Measurements from ENCODE around the gene CCDC167.

Gene CCDC167

GRCh38 chr6:37488476-37488875 lies 11.2 kb downstream of the CCDC167 start:
- no peak for DNase-seq (ENCODE audit: low read depth)

- no peak for DNase-seq (ENCODE audit: low read depth)
These were observed 11.9 kb downstream of the CCDC167 start for GRCh38 chr6:37487591-37488380.

GRCh38 chr6:37486121-37486839 lies 13.4 kb downstream of the CCDC167 start:
- no peak for DNase-seq (ENCODE audit: low read depth)

GRCh38 chr6:37485291-37485702 lies 14.4 kb downstream of the CCDC167 start:
- DNase-seq (ENCODE audit: low read depth) = no peak

- DNase-seq (ENCODE audit: low read depth) = no peak
These were observed 14.9 kb downstream of the CCDC167 start for GRCh38 chr6:37484786-37485170.

GRCh38 chr6:37483917-37484785 lies 15.5 kb downstream of the CCDC167 start:
- no peak for DNase-seq (ENCODE audit: low read depth)

GRCh38 chr6:37483252-37483901 lies 16.3 kb downstream of the CCDC167 start:
- DNase-seq (ENCODE audit: low read depth) = no peak

- no peak for DNase-seq (ENCODE audit: low read depth)
These were observed 17.0 kb downstream of the CCDC167 start for GRCh38 chr6:37482606-37483251.

- DNase-seq (ENCODE audit: low read depth) = no peak
These were observed 17.7 kb downstream of the CCDC167 start for GRCh38 chr6:37481711-37482605.

- no peak for DNase-seq (ENCODE audit: low read depth)
These were observed 18.6 kb downstream of the CCDC167 start for GRCh38 chr6:37480951-37481534.

GRCh38 chr6:37480118-37480736 lies 19.5 kb downstream of the CCDC167 start:
- no peak for DNase-seq (ENCODE audit: low read depth)

GRCh38 chr6:37479266-37479854 lies 20.3 kb downstream of the CCDC167 start:
- no peak for DNase-seq (ENCODE audit: low read depth)

- DNase-seq (ENCODE audit: low read depth) = no peak
These were observed 20.9 kb downstream of the CCDC167 start for GRCh38 chr6:37478827-37479226.

- no peak for DNase-seq (ENCODE audit: low read depth)
These were observed 21.8 kb downstream of the CCDC167 start for GRCh38 chr6:37477656-37478435.

GRCh38 chr6:37477191-37477590 lies 22.5 kb downstream of the CCDC167 start:
- no peak for DNase-seq (ENCODE audit: low read depth)

GRCh38 chr6:37474316-37474715 lies 25.4 kb downstream of the CCDC167 start:
- DNase-seq (ENCODE audit: low read depth) = no peak

- no peak for DNase-seq (ENCODE audit: low read depth)
These were observed 26.2 kb downstream of the CCDC167 start for GRCh38 chr6:37473364-37474095.

- DNase-seq (ENCODE audit: low read depth) = no peak
These were observed 32.0 kb downstream of the CCDC167 start for GRCh38 chr6:37467718-37468117.

All from non-pigmented ciliary epithelial cell (primary cell).